ENCODE results near the gene SLC35G6.
"Not testable (repeated sequence)": the region's sequence is repeated elsewhere in the genome, so short reads cannot be mapped to it uniquely, and the experiment has no call there.

The SLC35G6 gene

DNA sequence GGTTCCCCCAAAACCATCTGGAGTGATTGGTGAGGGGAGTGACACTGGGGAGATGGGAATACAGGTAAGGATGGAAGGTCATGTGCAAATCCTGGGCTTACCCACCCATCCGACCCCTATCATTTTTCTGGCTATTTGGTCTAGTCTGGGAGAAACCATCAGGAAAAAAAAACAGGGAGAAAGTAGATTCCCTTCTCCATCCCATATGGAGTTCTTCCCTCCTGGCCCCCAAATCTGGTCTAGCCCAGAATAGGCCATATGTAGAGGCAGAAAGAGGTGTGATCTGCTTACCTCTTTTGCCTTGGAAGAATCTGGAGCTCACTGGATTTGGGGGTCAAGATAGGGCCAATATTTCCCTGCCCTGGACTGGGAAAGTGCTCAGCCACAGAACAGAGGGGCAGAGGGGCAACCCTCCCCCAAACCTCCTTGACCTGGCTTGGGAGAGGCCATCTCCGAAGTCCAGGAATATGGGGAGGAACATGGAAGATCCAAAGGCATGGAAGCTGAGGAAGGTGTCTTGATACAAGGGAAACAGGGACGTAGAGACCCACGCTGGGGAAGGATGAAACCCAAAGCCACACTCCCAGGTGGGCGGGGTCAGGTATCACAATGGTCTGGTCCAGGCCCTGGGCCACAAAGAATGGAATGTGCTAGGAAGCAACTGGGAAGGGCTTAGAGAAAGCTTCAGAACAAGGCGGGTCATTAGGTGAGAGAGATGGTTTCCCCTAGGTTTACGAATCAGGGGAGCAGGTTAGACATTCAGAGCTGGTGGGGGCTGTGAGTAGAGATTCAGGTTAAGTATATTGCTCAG is 20.2 kb upstream of the SLC35G6 start:
- DNase-seq: no peak

DNA sequence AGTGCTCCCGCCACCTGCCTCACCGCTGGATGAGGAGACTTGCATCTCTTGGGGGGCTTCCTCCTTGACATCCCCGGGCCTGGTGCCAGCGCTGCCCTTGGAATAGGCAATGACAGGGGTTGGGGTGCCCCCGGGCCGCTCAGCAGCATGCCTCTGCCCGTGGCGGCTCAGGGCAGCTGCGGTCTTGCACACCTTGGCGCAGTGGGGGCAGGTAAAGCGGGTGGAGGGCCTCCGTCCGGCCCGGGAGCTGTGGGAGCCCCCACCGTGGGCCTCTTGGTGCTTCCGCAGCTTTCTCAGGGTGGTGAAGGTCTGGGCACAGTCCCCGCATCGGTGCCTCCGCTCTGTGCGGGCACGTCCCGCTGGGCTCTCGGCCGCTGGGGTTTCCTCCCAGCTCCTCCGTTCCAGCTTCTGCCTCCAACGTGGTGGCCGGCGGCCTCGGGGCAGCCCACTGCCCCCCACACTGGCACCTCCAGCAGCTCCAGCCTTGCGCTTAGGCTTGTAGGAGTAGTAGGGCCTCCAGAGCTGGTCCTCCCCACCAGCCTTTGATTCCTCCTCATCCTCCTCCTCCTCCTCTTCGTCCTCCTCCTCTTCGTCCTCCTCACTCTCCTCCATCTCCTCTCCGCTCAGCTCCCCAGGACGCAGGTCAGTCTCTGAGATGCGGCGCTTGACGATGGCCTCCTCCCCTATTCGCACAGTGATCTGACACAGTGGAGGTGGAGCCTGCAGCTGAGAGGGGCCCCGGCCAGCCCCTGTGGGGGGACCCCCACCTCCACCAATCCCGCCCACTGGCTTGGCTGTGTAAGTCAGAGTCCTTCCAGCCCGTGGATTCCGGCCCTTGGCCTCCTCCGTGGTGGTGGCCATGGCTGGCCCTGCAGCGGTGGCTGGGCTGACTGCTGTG is 18.5 kb upstream of the SLC35G6 start:
- no peak for DNase-seq

DNA sequence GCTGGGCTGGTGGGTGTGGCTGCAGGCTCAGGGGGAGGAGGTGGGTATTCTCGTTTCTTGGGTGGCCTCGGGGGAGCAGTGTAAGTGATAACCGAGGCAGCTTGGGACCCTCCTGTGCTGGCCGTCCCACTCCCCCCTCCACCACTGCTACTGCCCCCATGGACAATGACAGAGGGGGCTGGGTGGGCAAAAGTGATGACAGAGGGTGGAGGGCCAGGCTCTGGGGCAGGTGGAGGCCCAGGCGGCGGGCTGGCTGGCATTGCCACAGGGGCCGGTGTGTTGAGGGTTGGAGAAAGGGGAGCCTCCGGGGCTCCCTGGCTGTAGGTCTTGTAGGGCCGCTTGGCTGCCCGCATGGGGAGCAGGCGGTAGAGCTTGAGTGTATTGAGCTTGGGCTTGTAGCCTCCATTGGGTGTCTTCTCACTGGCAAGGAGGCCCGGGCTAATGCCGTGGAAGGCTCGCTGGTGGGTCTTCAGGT is 17.8 kb upstream of the SLC35G6 start:
- no peak for DNase-seq

- no peak for DNase-seq
These were observed 17.2 kb upstream of the SLC35G6 start for GRCh38 chr17:7464081-7464480.

GRCh38 chr17:7465597-7466275 is 15.5 kb upstream of the SLC35G6 start:
- no peak for DNase-seq

GRCh38 chr17:7466318-7466638 is 15.0 kb upstream of the SLC35G6 start:
- DNase-seq: no peak

DNA sequence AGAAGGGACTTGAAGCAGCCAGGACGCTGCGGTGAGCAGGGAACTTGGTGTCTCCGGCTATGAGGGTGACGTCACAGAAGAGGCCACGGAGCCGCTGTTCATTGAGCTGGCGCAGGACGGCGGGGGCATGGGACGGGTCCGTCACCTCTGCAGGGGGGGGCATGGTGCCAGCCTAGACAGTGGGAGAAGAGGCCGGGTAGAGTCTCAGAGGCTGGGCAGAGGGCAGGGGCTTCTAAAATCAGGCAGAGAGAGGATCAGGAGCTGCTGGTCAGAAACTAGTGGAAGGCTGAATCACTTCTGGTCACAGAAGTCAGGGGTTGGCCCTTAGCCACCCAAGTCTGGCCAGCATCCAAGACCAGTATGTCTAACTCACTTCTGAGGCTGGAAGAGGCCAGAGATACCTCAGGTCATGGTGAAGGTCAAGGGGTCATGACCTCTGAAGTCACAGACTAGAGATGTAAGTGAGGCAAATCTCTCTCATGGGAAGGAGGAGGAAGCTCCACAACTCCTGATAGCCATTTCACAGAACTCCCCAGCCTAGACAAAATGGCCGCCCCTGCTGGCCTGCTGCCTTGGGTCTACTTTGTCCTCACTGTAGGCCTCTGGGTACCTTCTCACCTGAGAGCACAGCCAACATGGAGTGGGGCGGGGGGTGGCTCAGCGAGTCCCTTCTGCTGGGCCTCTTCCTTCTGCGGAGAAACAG is 14.5 kb upstream of the SLC35G6 start:
- DNase-seq: no peak

DNA sequence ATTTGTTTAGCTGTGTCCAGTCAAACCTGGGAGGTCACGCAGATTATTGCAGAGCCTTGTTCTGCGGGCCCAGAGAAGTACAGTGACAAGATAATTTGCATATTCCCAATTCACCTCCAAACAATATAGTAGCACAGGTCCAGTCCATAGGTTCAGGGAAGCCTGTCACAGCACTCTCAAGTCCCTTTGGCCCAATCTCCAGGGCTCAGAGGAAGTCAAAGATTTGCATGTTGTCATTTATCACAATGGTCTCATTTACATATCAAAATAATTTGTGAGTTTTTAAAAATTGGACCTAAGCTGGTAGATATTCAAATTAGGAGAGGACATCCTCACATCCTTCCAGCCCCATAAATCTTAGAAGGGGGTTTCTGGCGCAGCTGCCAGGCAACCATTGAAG is 13.7 kb upstream of the SLC35G6 start:
- no peak for DNase-seq

DNA sequence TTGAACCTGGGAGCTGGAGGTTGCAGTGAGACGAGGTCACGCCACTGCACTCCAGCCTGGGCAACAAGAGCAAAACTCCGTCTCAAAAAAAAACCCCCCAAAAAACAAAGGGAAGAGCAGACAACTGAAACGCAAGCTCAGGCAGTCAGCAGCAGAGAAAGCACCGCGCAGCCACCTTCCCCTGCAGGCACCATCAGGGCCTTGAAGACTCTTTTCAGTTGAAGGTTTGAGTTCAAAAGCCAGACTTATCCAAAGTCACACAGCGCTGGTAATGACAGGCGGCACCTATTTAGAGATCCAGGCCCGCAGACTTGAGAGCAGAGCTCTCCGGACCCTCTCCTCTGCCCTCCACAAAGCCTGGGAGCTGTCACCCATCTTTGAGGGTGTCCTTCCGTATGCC is 13.0 kb upstream of the SLC35G6 start:
- no peak for DNase-seq

DNA sequence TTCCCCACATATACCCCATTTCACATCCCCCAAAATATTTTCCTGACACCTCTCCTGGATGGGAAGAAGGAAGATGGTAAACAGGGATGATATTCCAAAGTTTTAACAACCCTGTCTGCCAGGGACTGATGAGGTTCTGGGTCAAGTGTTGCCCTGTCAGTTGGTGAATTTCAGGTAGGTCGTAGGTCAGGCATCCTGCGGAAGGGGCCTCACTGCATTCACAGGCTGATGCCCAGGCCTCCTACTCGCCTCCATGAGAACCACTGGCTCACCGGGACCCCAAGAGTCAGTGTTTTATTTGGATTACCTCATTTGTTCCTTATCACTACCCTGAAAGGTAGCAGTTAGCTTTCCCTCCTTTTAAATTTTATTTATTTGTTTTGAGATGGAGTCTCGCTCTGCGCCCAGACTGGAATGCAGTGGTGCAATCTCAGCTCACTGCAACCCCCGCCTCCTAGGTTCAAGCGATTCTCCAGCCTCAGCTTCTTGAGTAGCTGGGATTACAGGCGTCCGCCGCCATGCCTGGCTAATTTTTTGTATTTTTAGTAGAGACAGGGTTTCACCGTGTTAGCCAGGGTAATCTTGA is 12.3 kb upstream of the SLC35G6 start:
- DNase-seq: no peak

DNA sequence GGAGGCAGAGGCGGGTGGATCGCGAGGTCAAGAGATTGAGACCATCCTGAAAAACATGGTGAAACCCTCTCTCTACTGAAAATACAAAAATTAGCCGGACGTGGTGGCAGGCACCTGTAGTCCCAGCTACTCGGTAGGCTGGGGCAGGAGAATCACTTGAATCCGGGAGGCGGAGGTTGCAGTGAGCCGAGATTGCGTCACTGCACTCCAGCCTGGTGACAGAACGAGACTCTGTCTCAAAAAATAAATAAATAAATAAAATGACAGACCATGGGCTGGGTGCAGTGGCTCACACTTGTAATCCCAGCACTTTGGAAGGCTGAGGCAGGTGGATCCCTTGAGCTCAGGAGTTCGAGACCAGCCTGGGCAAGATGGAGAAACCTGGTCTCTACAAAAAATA is 11.4 kb upstream of the SLC35G6 start:
- not testable (repeated sequence) for DNase-seq

DNA sequence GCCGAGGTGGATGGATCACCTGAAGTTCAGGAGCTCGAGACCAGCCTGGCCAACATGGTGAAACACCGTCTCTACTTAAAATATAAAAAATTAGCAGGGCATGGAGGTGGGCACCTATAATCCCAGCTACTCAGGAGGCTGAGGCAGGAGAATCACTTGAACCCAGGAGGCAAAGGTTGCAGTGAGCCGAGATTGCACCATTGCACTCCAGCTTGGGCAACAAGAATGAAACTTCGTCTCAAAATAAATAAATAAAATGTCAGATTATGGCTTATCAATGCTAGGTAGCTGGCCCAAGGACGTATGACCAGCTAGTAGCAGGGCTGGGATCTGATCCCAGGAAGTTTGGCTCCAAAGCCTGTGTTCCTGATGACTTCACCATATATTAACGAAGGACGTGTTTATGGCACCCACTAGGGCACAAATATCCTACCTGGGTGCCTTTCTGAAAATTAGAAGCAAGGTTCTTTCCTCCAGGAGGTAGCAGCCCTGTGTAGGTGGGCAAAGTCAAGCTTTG is 10.7 kb upstream of the SLC35G6 start:
- DNase-seq: not testable (repeated sequence)

DNA sequence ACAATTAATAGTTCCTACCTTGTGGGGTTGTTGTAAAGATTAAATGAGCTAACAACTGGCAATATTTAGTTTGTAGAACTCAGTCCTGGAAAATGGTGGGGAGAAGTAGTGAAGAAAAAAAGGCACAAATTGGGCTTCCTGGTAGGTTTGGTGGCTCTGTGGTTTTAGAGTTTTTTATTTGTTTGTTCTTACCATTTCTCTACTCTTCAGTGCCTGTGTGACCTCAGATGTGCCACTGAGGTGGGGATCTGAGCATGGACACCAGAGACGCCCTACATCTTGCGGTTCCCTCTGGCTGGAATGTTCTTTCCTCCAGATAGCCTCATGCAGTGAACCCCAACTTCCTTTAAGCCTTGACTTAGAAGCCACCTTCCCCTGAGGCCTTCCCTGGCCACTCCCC is 9.5 kb upstream of the SLC35G6 start:
- no peak for DNase-seq

- not testable (repeated sequence) for DNase-seq
These were observed 6.5 kb upstream of the SLC35G6 start for GRCh38 chr17:7474767-7475166.

DNA sequence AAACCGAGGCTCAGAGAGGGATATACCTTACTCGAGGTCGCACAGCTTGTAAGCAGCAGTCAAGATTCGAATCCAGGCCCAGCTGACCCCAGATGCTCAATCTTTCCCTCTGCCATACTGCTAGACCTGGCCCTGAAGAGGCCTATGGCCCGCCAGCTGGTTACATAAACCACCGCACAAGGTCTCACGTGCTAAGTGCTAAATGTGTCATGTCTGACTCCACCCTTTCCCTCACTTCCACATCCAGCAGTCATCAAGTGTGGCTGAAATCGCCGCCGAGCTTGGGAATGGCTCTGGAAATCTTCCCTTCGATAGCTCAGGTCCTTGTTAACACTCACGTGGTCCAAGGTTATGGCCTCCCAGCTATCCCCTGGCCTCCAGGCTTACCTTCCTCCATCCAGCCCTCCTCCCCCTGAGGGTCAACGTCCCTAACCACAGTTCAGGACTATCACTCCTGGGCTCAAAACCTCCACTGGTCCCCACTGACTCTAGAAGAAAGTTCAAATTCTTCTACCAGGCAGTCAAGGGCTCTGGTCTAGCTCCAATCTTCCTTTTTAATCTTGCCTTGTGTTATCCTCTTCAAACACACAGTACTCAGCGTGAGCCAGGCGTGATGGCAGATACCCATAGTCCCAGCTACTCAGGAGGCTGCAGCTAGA is 5.4 kb upstream of the SLC35G6 start:
- no peak for DNase-seq

GRCh38 chr17:7476494-7476893 is 4.8 kb upstream of the SLC35G6 start:
- DNase-seq: no peak

DNA sequence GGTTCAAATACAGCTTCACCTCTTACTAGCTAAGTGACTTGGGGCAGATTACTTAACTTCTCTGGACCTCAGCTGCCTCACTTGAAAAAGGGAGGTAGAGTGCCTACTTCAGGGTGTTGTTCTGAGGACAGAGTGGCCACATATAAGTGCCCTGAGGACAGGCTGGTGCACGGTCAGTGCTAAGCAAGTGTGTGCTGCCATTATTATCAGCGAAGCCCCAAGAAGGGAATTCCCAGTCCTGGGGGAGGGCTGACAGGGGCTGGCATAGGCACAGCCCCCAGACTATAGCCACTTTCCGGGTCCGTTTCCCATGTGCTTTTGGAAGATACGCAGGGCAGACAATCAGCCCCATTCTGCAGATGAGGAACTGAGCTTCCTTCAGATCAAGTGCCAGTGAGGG is 4.3 kb upstream of the SLC35G6 start:
- no peak for DNase-seq

- DNase-seq: no peak
These were observed 3.6 kb upstream of the SLC35G6 start for GRCh38 chr17:7477392-7478275.

GRCh38 chr17:7478276-7479212 is 2.7 kb upstream of the SLC35G6 start:
- DNase-seq: peak; percentile 54

Measured in stimulated activated CD4-positive, alpha-beta T cell treated with anti-CD3 and anti-CD28 coated beads, Interleukin-4, amount 100 ng/mL, for 24 hours (primary cell).